Skeletal muscle satellite cell (primary cell): Measurements from ENCODE around the gene MAP3K13.
A peak's percentile ranks its signal among the peaks of the same experiment; 100 is the strongest.

Experiments used
- H3K27me3 ChIP-seq: 2 replicates; pipeline ENCODE4 v1.7.0; 2013; ENCODE audit warnings: low read length; ENCODE audit not compliant: control insufficient read depth, insufficient read depth
- H3K36me3 ChIP-seq: 2 replicates; pipeline ENCODE4 v1.7.0; 2013; ENCODE audit warnings: mild to moderate bottlenecking, control low read depth, low read length; ENCODE audit not compliant: insufficient read depth
- H3K4me1 ChIP-seq: 2 replicates; pipeline ENCODE4 v1.7.0; 2013; ENCODE audit warnings: low read length; ENCODE audit not compliant: control insufficient read depth, insufficient read depth
- H3K4me2 ChIP-seq: 2 replicates; pipeline ENCODE4 v1.7.0; 2013; ENCODE audit warnings: mild to moderate bottlenecking, low read length
- H3K4me3 ChIP-seq: 2 replicates; pipeline ENCODE4 v1.7.0; 2013; ENCODE audit warnings: low read length
- H3K9ac ChIP-seq: 2 replicates; pipeline ENCODE4 v1.7.0; 2013; ENCODE audit warnings: mild to moderate bottlenecking, low read depth, low read length, moderate library complexity
- H3K9me3 ChIP-seq: replicated peaks from 2 replicates; pipeline ENCODE4 v1.7.0; 2013; ENCODE audit warnings: mild to moderate bottlenecking, control low read depth, low read length

The MAP3K13 gene

DNA sequence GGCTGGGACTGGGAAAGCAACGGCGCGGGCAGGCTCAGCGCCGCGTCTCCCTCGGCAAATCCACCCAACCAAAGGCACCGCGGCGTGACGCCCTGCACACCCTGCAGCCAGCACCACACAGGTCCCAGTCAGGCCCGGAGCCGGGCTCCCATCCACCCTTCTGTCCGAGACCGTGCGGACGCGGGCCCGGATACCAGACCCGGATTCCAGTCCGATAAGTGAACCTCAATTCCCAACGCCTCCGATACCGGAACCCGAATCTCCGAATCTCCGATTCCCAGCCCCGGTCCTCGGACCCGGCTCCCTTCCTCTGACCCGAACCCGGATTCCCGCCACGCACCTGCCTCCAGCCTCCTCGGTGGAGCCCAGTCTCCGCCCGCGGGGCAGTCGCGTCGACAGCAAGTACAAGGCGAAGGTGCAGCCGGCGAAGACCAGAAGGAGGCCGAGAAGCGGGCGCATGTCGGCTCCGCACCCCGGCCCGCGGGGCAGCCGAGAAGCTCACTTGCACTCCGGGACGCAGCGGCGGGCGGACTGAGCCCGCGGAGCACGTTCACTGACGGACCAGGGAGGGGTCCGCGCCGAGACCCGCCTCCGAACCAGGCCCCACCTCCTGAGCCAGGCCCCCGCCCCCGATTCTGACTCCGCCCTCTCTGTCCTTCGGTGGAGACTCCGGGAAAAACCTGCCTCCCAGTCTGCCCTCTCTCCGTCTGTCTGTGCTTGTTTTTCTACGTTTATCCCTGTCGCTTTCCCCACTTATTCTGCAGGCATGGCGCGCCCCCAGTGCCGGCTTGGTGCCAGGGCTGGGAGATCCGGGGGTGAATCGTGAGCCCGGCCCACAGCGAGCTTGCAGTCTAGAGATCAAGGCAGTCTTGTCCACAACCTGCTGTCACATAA lies 135.8 kb downstream of the MAP3K13 start, which contains the start of gene TMEM41A:
TMEM41A (minus strand) TSS at position 533 of the 894 bp plus-strand sequence; CDS start at position 459, 74 bp downstream.
- Histone ChIP-seq H3K4me3 (peak within 1 kb of the TSS; percentile 93), H3K9ac (peak within 1 kb of the TSS; percentile 87), H3K36me3 (peaks cover 13% of the 10 kb centered on the region), H3K9me3 (no peaks in the 10 kb centered on the region), H3K27me3 (peaks cover 12% of the 10 kb centered on the region), H3K4me2 (peak within 1 kb of the TSS; percentile 77), H3K4me1 (peaks cover 11% of the 10 kb centered on the region)

- Histone ChIP-seq H3K27me3 (peaks cover 15% of the 10 kb centered on the region), H3K36me3 (no peaks in the 10 kb centered on the region), H3K9me3 (no peaks in the 10 kb centered on the region), H3K4me3 (no peak overlapping the region), H3K4me1 (no peaks in the 10 kb centered on the region), H3K4me2 (no peak overlapping the region), H3K9ac (no peak overlapping the region)
Observed at GRCh38 chr3:185502987-185503386, 140.1 kb downstream of the MAP3K13 start.

GRCh38 chr3:185503521-185503920 lies 140.6 kb downstream of the MAP3K13 start:
- Histone ChIP-seq H3K4me2 (no peak overlapping the region), H3K9me3 (no peaks in the 10 kb centered on the region), H3K4me1 (no peaks in the 10 kb centered on the region), H3K36me3 (no peaks in the 10 kb centered on the region), H3K9ac (no peak overlapping the region), H3K27me3 (peaks cover 20% of the 10 kb centered on the region), H3K4me3 (no peak overlapping the region)

GRCh38 chr3:185504636-185505035 lies 141.7 kb downstream of the MAP3K13 start:
- H3K4me1 ChIP-seq: no peaks in the 10 kb centered on the region
- H3K4me3 ChIP-seq: no peak overlapping the region
- no peaks in the 10 kb centered on the region for H3K9me3 ChIP-seq
- no peaks in the 10 kb centered on the region for H3K36me3 ChIP-seq
- peaks cover 21% of the 10 kb centered on the region for H3K27me3 ChIP-seq
- H3K9ac ChIP-seq: no peak overlapping the region
- no peak overlapping the region for H3K4me2 ChIP-seq

DNA sequence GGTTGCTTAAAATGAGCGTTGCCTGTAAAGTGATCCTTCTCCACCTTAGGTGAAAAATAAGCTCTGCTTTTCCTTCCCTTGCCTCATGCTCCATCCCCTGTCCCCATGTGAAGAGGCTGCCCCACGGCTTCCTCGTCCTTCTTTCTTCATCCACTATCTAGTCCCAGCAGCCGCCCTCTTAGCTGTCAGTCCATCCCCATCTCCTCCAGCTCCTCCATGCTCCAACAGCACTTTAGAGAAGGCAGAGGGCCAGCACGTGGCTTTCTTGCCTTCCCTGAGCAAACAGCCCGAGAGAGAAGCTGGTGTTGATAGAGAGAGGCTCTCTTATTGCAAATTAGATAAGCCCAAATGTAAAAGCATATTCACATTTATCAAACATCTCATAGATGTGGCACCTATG lies 144.9 kb downstream of the MAP3K13 start:
- Histone ChIP-seq H3K4me1 (no peaks in the 10 kb centered on the region), H3K4me3 (no peak overlapping the region), H3K36me3 (no peaks in the 10 kb centered on the region), H3K9ac (no peak overlapping the region), H3K9me3 (no peaks in the 10 kb centered on the region), H3K4me2 (no peak overlapping the region), H3K27me3 (peaks cover 14% of the 10 kb centered on the region)

DNA sequence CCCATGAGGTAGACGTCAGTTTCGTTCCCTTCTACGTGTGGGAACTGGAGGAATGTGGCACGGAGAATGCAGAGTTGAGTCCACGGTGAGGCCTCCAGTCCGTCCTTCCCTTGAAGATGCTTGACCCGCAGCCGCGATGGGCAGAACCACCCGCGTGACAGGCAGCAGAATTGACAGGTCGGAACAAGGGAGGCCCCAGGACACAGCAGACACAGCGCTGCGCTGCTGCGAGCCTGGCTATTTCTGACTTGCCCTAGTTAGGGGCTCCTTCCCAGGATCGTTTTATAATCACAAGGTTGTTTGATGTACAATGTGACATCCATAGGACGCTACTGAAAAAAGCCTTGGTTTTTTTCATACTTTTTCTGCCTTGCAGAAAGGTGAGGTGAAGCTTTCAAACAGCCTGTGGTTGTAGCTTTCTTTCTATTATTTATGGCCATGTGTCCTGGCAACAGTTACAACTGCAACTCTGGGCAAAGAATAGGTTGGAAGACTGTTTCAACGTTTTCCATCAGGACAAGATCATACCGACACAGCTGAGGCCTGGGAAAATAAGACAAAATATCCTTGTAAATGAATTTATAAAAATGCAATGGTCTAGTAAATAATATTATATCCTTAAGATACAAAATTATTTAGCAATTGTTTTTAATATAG lies 145.5 kb downstream of the MAP3K13 start:
- Histone ChIP-seq H3K9me3 (no peaks in the 10 kb centered on the region), H3K27me3 (peaks cover 15% of the 10 kb centered on the region), H3K4me1 (no peaks in the 10 kb centered on the region), H3K9ac (no peak overlapping the region), H3K36me3 (no peaks in the 10 kb centered on the region), H3K4me3 (no peak overlapping the region), H3K4me2 (no peak overlapping the region)

DNA sequence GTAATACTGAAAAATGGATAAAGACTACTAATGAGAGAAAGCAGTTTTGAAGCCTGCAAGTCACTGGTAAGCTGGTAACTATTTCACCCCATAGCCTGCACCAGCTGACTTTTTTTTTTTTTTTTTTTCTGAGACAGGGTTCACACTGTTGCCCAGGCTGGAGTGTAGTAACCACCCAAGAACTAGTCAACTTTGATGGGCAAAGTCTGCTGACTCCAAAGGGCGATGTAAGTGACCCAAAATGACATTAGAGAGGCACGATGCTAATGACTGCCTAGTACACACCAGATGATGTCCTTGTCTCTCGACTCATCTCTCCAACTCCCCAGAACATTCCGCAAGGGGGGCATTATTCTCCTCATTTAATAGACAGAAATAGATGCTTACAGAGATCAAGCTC lies 148.8 kb downstream of the MAP3K13 start:
- Histone ChIP-seq H3K4me3 (no peak overlapping the region), H3K9ac (no peak overlapping the region), H3K4me1 (no peaks in the 10 kb centered on the region), H3K36me3 (no peaks in the 10 kb centered on the region), H3K27me3 (peaks cover 26% of the 10 kb centered on the region), H3K9me3 (no peaks in the 10 kb centered on the region), H3K4me2 (no peak overlapping the region)

GRCh38 chr3:185517387-185518130 lies 154.6 kb downstream of the MAP3K13 start:
- Histone ChIP-seq H3K36me3 (no peaks in the 10 kb centered on the region), H3K9me3 (no peaks in the 10 kb centered on the region), H3K4me3 (no peak overlapping the region), H3K4me1 (no peaks in the 10 kb centered on the region), H3K4me2 (no peak overlapping the region), H3K9ac (no peak overlapping the region), H3K27me3 (peaks cover 49% of the 10 kb centered on the region)

DNA sequence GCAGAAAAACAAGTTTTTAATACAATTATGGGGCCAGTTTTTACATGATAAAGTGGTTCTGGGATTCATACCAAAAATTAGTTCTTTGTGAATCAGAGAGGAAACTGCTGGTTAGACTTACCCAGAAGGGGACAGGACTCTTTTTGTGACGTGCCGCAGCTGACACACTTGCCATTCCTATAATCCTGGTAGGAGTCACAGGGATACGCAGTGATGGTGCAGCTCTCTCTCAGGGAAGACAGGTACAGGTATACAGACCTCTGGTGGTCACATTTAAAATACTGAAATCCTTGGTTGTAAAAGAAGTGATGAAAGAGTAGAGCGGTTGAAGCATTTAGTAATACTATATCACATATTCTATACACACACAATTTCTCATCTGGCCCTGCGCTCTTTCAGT lies 156.1 kb downstream of the MAP3K13 start:
- no peaks in the 10 kb centered on the region for H3K9me3 ChIP-seq
- no peaks in the 10 kb centered on the region for H3K4me1 ChIP-seq

DNA sequence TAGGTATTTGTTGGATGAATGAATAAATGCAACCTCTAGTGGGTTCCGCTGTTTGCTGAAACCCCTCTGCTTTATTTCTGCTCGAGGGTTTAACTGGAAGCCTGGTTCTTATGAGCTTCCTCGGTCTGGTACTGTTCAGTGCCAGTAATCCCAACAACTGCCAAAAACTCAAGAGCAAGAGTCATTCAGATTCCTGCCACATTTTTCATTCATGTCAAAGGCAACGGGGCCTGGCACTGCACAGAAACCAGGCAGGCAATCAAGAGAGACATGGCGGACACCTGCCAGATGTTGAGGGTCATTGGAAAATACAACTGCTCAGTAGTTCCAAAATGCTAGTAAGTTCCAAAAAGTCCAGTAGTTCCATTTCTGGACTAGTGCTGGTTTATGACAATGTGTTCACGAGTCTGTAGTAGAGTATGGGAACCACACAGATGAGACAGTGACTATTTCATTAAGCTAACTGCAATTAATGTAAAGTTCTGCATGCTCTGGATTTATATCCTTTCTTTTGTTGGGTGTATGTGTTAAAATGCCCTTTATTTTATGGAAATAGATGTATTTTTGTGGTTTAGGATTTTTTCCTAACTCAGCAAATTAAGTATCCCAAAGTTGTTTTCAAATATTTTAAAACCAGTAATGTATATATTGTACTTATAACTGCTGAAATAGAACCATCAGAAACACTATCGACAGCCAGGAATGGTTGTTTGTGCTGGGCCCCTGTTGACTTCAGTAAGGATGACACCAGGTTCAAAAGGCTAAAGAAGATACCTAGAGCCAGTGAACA lies 158.6 kb downstream of the MAP3K13 start:
- no peaks in the 10 kb centered on the region for H3K36me3 ChIP-seq
- H3K9me3 ChIP-seq: no peaks in the 10 kb centered on the region
- H3K9ac ChIP-seq: no peak overlapping the region
- H3K4me2 ChIP-seq: no peak overlapping the region
- H3K27me3 ChIP-seq: peaks cover 40% of the 10 kb centered on the region
- H3K4me3 ChIP-seq: no peak overlapping the region
- H3K4me1 ChIP-seq: no peaks in the 10 kb centered on the region

More for the DNA sequence above, 156.1 kb downstream of the MAP3K13 start:
- H3K27me3 ChIP-seq: peaks cover 45% of the 10 kb centered on the region
- no peak overlapping the region for H3K4me2 ChIP-seq
- H3K4me3 ChIP-seq: no peak overlapping the region
- H3K36me3 ChIP-seq: no peaks in the 10 kb centered on the region
- no peak overlapping the region for H3K9ac ChIP-seq
